WTC11 (cell line): ENCODE results near the gene RFX3. TPM values are rescaled to one million over a fixed set of nuclear protein-coding genes. Genes with fewer than 3 reads are reported as not detected.
A peak's percentile ranks its signal among the peaks of the same experiment; 100 is the strongest.

ENCODE experiments used
- ATAC-seq: fragments of 200-7000 bp; cut with Tn5 transposase; 2 replicates; pipeline ENCODE4 v1.10.0; 2021; ENCODE audit warnings: mild to moderate bottlenecking, moderate library complexity
- CTCF ChIA-PET: fragments of 300-600 bp; sonication (Branson Sonifier 250); formaldehyde crosslinking; loops from one replicate; lab custom pipeline; 2021; ENCODE audit warnings: antibody characterized with exemption; lab: Charles Lee
- POLR2A ChIA-PET: fragments of 350-600 bp; sonication (Branson Sonifier 250); formaldehyde crosslinking; loops from one replicate; lab custom pipeline; 2021; ENCODE audit warnings: antibody characterized with exemption; lab: Charles Lee
- DNase-seq: peaks from one replicate; pipeline ENCODE4 v3.0.0; 2021; ENCODE audit warnings: low spot score
- H3K27ac Mint-ChIP-seq: 2 replicates; pipeline ENCODE4 v1.8.0; 2021; ENCODE audit warnings: mixed read lengths
- H3K27me3 Mint-ChIP-seq: 2 replicates; pipeline ENCODE4 v1.8.0; 2021; ENCODE audit warnings: low read depth, mild to moderate bottlenecking, moderate library complexity, mixed read lengths
- H3K36me3 Mint-ChIP-seq: 2 replicates; pipeline ENCODE4 v1.8.0; 2021; ENCODE audit warnings: mixed read lengths
- H3K4me1 Mint-ChIP-seq: 2 replicates; pipeline ENCODE4 v1.8.0; 2022; ENCODE audit warnings: mixed read lengths
- H3K4me3 Mint-ChIP-seq: 2 replicates; pipeline ENCODE4 v1.8.0; 2021; ENCODE audit warnings: mild to moderate bottlenecking, moderate library complexity, mixed read lengths
- H3K9me3 Mint-ChIP-seq: 2 replicates; pipeline ENCODE4 v1.8.0; 2021; ENCODE audit warnings: mixed read lengths
- CREM ChIP-seq: sonication (generic); formaldehyde crosslinking; IDR thresholded peaks from 2 replicates; pipeline ENCODE4 v1.8.1; 2022; ENCODE audit warnings: mild to moderate bottlenecking, missing genetic modification reagents, moderate library complexity
- EMX1 ChIP-seq: fragments of 250-450 bp; sonication (Bioruptor Pico); IDR thresholded peaks from 2 replicates; pipeline ENCODE4 v1.8.0; 2021; ENCODE audit warnings: mild to moderate bottlenecking
- ESRRA ChIP-seq: sonication (generic); formaldehyde crosslinking; IDR thresholded peaks from 2 replicates; pipeline ENCODE4 v1.8.1; 2022; ENCODE audit warnings: mild to moderate bottlenecking, missing genetic modification reagents, borderline replicate concordance
- FOXJ3 ChIP-seq: sonication (generic); formaldehyde crosslinking; IDR thresholded peaks from 2 replicates; pipeline ENCODE4 v1.9.0; 2021; ENCODE audit warnings: missing genetic modification reagents, mild to moderate bottlenecking, borderline replicate concordance
- GTF2I ChIP-seq: fragments of 250-450 bp; sonication (Bioruptor Pico); conservative IDR thresholded peaks from 2 replicates; pipeline ENCODE4 v1.4.0; 2021; ENCODE audit warnings: mild to moderate bottlenecking
- HMGA2 ChIP-seq: fragments of 250-450 bp; sonication (Bioruptor Pico); IDR thresholded peaks from 2 replicates; pipeline ENCODE4 v1.4.0; 2021; ENCODE audit warnings: mild to moderate bottlenecking, moderate library complexity
- MXD4 ChIP-seq: fragments of 250-450 bp; sonication (Bioruptor Pico); IDR thresholded peaks from 2 replicates; pipeline ENCODE4 v1.8.0; 2021; ENCODE audit warnings: mild to moderate bottlenecking, moderate library complexity, borderline replicate concordance
- NR2C2 ChIP-seq: sonication (generic); formaldehyde crosslinking; IDR thresholded peaks from 2 replicates; pipeline ENCODE4 v1.8.0; 2022; ENCODE audit warnings: mild to moderate bottlenecking, missing genetic modification reagents
- PRRX2 ChIP-seq: fragments of 250-450 bp; sonication (Bioruptor Pico); IDR thresholded peaks from 2 replicates; pipeline ENCODE4 v1.8.0; 2021; ENCODE audit warnings: mild to moderate bottlenecking
- SMAD4 ChIP-seq: sonication (generic); formaldehyde crosslinking; IDR thresholded peaks from 2 replicates; pipeline ENCODE4 v1.8.0; 2022; ENCODE audit warnings: mild to moderate bottlenecking, missing genetic modification reagents
- TCF7 ChIP-seq: sonication (generic); formaldehyde crosslinking; IDR thresholded peaks from 2 replicates; pipeline ENCODE4 v1.8.0; 2022; ENCODE audit warnings: mild to moderate bottlenecking, low read depth, missing genetic modification reagents, moderate library complexity
- TEAD4 ChIP-seq: sonication (generic); formaldehyde crosslinking; IDR thresholded peaks from 2 replicates; pipeline ENCODE4 v1.8.0; 2022; ENCODE audit warnings: mild to moderate bottlenecking, missing genetic modification reagents
- TP53 ChIP-seq: sonication (generic); formaldehyde crosslinking; IDR thresholded peaks from 2 replicates; pipeline ENCODE4 v1.8.1; 2023; ENCODE audit warnings: mild to moderate bottlenecking, missing genetic modification reagents
- ZNF121 ChIP-seq: sonication (generic); formaldehyde crosslinking; IDR thresholded peaks from 2 replicates; pipeline ENCODE4 v1.8.0; 2023; ENCODE audit warnings: missing genetic modification reagents
- ZNF317 ChIP-seq: sonication (generic); formaldehyde crosslinking; IDR thresholded peaks from 2 replicates; pipeline ENCODE4 v1.8.1; 2023; ENCODE audit warnings: low read depth, mild to moderate bottlenecking, moderate library complexity, missing genetic modification reagents, borderline replicate concordance
- ZNF423 ChIP-seq: fragments of 250-450 bp; sonication (Bioruptor Pico); IDR thresholded peaks from 2 replicates; pipeline ENCODE4 v2.1.2; 2022; ENCODE audit warnings: mild to moderate bottlenecking, moderate library complexity
- total RNA-seq: library from RNA; stranded (reverse); gene quantifications from 3 replicates; pipeline ENCODE4 v1.2.3, GENCODE V29; 2021
- TF ChIP-seq, protein P1 (sequence below): sonication (generic); formaldehyde crosslinking; IDR thresholded peaks from 2 replicates; pipeline ENCODE4 v1.8.1; 2023; ENCODE audit warnings: mild to moderate bottlenecking, missing genetic modification reagents, moderate library complexity
- TF ChIP-seq, protein P2 (sequence below): fragments of 250-450 bp; sonication (Bioruptor Pico); IDR thresholded peaks from 2 replicates; pipeline ENCODE4 v1.9.0; 2021; ENCODE audit warnings: mild to moderate bottlenecking, borderline replicate concordance
- TF ChIP-seq, protein P3 (sequence below): fragments of 250-450 bp; sonication (Bioruptor Pico); conservative IDR thresholded peaks from 2 replicates; pipeline ENCODE4 v1.9.0; 2021; ENCODE audit warnings: mild to moderate bottlenecking
- TF ChIP-seq, protein P4 (sequence below): sonication (generic); formaldehyde crosslinking; IDR thresholded peaks from 2 replicates; pipeline ENCODE4 v1.8.1; 2023; ENCODE audit warnings: mild to moderate bottlenecking, moderate library complexity, missing genetic modification reagents
- TF ChIP-seq, protein P5 (sequence below): sonication (generic); formaldehyde crosslinking; IDR thresholded peaks from 2 replicates; pipeline ENCODE4 v1.8.0; 2022; ENCODE audit warnings: mild to moderate bottlenecking, missing genetic modification reagents
- TF ChIP-seq, protein P6 (sequence below): fragments of 250-450 bp; sonication (Bioruptor Pico); IDR thresholded peaks from 2 replicates; pipeline ENCODE4 v1.8.0; 2021; ENCODE audit warnings: mild to moderate bottlenecking
- TF ChIP-seq, protein P7 (sequence below): sonication (generic); formaldehyde crosslinking; conservative IDR thresholded peaks from 2 replicates; pipeline ENCODE4 v1.8.1; 2022; ENCODE audit warnings: mild to moderate bottlenecking, missing genetic modification reagents
- TF ChIP-seq, protein P8 (sequence below): fragments of 250-450 bp; sonication (Bioruptor Pico); IDR thresholded peaks from 2 replicates; pipeline ENCODE4 v1.9.0; 2021; ENCODE audit warnings: mild to moderate bottlenecking
- TF ChIP-seq, protein P9 (sequence below): sonication (generic); formaldehyde crosslinking; IDR thresholded peaks from 2 replicates; pipeline ENCODE4 v1.8.0; 2022; ENCODE audit warnings: mild to moderate bottlenecking, missing genetic modification reagents

The RFX3 gene
- total RNA-seq, 1 experiment from 2014 or later: 13.7 TPM

DNA sequence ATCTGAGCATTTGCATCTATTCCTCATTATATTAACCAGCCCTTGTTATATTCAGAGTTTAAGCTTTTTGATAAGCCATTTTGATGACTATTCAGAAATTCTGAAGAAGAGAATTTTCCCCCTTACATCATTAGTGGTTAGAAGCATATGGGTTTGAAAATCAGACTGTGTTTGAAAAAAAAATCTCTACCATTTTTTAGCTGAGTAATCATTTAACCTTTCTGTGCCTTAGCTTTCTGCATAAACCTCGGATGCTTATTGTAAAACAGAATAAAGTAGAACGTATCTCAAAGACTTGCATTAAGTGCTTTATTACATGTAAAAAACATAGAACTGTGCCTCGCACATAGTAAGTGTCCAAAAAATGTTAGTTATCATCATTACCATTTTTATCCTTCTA, 278.6 kb downstream of the RFX3 start:
- ChIA-PET POLR2A (interaction anchor here (0.5 kb wide), 1 partner anchor 252 kb away, joined by 3 read pairs; no protein-coding TSS in a partner anchor), CTCF (interaction anchor here (0.9 kb wide), 1 partner anchor 194 kb away, joined by 4 read pairs; no protein-coding TSS in a partner anchor)
- Mint-ChIP-seq H3K27me3 (no peaks in the 10 kb centered on the region), H3K4me3 (no peak overlapping the region), H3K9me3 (no peaks in the 10 kb centered on the region), H3K27ac (no peak overlapping the region), H3K4me1 (0 out of 2 replicates have a peak, but pooled peaks cover 4% of the 10 kb centered on the region), H3K36me3 (peaks cover 5% of the 10 kb centered on the region; the same call in 1 of the 2 replicates)
- ATAC-seq: no peak
- TF ChIP-seq PRRX2 (CRISPR knock-in tag): no peak
- TF ChIP-seq TCF7: no peak
- no peak for TF ChIP-seq CREM
- TF ChIP-seq MXD4 (CRISPR knock-in tag): no peak
- TF ChIP-seq ZNF423 (CRISPR knock-in tag): no peak
- TF ChIP-seq, protein P1, sequence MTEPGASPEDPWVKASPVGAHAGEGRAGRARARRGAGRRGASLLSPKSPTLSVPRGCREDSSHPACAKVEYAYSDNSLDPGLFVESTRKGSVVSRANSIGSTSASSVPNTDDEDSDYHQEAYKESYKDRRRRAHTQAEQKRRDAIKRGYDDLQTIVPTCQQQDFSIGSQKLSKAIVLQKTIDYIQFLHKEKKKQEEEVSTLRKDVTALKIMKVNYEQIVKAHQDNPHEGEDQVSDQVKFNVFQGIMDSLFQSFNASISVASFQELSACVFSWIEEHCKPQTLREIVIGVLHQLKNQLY (CRISPR knock-in tag): no peak
- TF ChIP-seq, protein P2, sequence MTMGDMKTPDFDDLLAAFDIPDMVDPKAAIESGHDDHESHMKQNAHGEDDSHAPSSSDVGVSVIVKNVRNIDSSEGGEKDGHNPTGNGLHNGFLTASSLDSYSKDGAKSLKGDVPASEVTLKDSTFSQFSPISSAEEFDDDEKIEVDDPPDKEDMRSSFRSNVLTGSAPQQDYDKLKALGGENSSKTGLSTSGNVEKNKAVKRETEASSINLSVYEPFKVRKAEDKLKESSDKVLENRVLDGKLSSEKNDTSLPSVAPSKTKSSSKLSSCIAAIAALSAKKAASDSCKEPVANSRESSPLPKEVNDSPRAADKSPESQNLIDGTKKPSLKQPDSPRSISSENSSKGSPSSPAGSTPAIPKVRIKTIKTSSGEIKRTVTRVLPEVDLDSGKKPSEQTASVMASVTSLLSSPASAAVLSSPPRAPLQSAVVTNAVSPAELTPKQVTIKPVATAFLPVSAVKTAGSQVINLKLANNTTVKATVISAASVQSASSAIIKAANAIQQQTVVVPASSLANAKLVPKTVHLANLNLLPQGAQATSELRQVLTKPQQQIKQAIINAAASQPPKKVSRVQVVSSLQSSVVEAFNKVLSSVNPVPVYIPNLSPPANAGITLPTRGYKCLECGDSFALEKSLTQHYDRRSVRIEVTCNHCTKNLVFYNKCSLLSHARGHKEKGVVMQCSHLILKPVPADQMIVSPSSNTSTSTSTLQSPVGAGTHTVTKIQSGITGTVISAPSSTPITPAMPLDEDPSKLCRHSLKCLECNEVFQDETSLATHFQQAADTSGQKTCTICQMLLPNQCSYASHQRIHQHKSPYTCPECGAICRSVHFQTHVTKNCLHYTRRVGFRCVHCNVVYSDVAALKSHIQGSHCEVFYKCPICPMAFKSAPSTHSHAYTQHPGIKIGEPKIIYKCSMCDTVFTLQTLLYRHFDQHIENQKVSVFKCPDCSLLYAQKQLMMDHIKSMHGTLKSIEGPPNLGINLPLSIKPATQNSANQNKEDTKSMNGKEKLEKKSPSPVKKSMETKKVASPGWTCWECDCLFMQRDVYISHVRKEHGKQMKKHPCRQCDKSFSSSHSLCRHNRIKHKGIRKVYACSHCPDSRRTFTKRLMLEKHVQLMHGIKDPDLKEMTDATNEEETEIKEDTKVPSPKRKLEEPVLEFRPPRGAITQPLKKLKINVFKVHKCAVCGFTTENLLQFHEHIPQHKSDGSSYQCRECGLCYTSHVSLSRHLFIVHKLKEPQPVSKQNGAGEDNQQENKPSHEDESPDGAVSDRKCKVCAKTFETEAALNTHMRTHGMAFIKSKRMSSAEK: no peak
- TF ChIP-seq, protein P3, sequence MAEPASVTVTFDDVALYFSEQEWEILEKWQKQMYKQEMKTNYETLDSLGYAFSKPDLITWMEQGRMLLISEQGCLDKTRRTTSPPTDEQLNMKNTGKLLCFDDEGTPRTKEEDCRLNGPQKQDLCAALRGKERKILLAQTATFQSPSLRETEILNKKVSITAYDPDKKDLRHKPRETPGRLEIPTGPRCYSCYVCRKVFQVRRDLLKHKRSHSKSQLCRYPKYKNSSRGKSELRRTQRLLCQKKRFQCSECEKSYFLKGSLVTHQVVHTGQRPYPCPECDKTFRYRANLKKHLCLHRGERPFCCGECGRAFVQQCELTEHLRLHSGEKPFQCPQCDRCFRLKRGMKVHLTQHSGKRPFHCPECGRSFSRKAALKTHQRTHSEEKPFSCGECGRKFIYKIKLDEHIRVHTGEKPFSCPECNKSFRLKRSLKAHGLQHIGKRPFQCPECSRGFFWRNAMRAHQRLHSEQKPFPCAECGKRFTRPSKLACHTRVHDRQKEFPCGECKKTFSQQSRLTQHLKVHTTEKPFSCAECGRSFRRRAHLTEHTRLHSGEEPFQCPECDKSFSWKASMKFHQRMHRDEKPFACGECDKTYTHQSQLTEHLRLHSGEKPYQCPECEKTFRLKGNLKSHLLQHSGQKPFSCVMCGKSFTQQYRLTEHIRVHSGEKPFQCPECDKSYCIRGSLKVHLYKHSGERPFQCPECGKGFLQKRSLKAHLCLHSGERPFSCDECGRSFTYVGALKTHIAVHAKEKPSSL: no peak
- no peak for TF ChIP-seq NR2C2 (CRISPR knock-in tag)
- DNase-seq: no peak

DNA sequence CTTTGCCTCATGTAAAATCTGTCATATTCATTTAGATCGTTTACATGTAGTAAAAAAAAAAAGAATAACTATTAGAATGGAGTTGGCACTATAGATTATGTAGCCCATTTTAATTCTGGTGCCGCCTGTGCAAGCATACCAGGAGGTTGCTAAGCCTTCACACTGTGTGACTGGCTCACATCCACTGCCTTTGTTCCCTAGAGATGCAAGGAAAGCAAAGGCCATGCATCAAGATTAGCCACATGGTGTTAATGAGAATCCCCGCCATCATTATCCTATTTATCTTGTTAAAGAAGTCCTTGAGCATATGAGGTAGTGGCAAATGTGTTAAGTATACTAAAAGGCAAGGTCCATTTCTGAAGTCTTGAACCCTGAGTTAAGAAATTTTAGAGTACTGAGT, 279.6 kb downstream of the RFX3 start:
- Mint-ChIP-seq H3K4me3 (no peak overlapping the region), H3K27me3 (no peaks in the 10 kb centered on the region), H3K4me1 (peaks cover 11% of the 10 kb centered on the region), H3K36me3 (peaks cover 5% of the 10 kb centered on the region; the same call in 1 of the 2 replicates), H3K9me3 (no peaks in the 10 kb centered on the region), H3K27ac (no peak overlapping the region)
- peak; percentile 51 for ATAC-seq
- ChIA-PET CTCF (interaction anchor here (0.9 kb wide), 1 partner anchor 195 kb away, joined by 4 read pairs; no protein-coding TSS in a partner anchor), POLR2A (no interaction called here)
- DNase-seq: no peak
- TF ChIP-seq ZNF317 (CRISPR knock-in tag): no peak
- TF ChIP-seq, protein P4, sequence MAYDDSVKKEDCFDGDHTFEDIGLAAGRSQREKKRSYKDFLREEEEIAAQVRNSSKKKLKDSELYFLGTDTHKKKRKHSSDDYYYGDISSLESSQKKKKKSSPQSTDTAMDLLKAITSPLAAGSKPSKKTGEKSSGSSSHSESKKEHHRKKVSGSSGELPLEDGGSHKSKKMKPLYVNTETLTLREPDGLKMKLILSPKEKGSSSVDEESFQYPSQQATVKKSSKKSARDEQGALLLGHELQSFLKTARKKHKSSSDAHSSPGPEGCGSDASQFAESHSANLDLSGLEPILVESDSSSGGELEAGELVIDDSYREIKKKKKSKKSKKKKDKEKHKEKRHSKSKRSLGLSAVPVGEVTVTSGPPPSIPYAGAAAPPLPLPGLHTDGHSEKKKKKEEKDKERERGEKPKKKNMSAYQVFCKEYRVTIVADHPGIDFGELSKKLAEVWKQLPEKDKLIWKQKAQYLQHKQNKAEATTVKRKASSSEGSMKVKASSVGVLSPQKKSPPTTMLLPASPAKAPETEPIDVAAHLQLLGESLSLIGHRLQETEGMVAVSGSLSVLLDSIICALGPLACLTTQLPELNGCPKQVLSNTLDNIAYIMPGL (CRISPR knock-in tag): no peak
- TF ChIP-seq, protein P5, sequence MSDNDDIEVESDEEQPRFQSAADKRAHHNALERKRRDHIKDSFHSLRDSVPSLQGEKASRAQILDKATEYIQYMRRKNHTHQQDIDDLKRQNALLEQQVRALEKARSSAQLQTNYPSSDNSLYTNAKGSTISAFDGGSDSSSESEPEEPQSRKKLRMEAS (CRISPR knock-in tag): no peak
- TF ChIP-seq, protein P6, sequence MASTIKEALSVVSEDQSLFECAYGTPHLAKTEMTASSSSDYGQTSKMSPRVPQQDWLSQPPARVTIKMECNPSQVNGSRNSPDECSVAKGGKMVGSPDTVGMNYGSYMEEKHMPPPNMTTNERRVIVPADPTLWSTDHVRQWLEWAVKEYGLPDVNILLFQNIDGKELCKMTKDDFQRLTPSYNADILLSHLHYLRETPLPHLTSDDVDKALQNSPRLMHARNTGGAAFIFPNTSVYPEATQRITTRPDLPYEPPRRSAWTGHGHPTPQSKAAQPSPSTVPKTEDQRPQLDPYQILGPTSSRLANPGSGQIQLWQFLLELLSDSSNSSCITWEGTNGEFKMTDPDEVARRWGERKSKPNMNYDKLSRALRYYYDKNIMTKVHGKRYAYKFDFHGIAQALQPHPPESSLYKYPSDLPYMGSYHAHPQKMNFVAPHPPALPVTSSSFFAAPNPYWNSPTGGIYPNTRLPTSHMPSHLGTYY: no peak
- no peak for TF ChIP-seq TP53 (CRISPR knock-in tag)
- no peak for TF ChIP-seq HMGA2 (CRISPR knock-in tag)
- TF ChIP-seq ESRRA (CRISPR knock-in tag): no peak
- TF ChIP-seq, protein P7, sequence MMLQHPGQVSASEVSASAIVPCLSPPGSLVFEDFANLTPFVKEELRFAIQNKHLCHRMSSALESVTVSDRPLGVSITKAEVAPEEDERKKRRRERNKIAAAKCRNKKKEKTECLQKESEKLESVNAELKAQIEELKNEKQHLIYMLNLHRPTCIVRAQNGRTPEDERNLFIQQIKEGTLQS (CRISPR knock-in tag): no peak
- no peak for TF ChIP-seq SMAD4
- TF ChIP-seq, protein P8, sequence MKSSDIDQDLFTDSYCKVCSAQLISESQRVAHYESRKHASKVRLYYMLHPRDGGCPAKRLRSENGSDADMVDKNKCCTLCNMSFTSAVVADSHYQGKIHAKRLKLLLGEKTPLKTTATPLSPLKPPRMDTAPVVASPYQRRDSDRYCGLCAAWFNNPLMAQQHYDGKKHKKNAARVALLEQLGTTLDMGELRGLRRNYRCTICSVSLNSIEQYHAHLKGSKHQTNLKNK (CRISPR knock-in tag): no peak
- TF ChIP-seq, protein P9, sequence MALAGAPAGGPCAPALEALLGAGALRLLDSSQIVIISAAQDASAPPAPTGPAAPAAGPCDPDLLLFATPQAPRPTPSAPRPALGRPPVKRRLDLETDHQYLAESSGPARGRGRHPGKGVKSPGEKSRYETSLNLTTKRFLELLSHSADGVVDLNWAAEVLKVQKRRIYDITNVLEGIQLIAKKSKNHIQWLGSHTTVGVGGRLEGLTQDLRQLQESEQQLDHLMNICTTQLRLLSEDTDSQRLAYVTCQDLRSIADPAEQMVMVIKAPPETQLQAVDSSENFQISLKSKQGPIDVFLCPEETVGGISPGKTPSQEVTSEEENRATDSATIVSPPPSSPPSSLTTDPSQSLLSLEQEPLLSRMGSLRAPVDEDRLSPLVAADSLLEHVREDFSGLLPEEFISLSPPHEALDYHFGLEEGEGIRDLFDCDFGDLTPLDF (CRISPR knock-in tag): no peak
- TF ChIP-seq TEAD4 (CRISPR knock-in tag): no peak
- no peak for TF ChIP-seq FOXJ3 (CRISPR knock-in tag)
- TF ChIP-seq EMX1: no peak
- TF ChIP-seq GTF2I (CRISPR knock-in tag): no peak
- no peak for TF ChIP-seq ZNF121 (CRISPR knock-in tag)
